Small intestine (tissue), 7 donors: Measurements from ENCODE around the gene SMCO1. TPM values are rescaled to one million over a fixed set of nuclear protein-coding genes. Genes with fewer than 3 reads are reported as not detected.
"Not testable (repeated sequence)": the region's sequence is repeated elsewhere in the genome, so short reads cannot be mapped to it uniquely, and the experiment has no call there.

Experiments
- DNase-seq, 2 donors: peaks; one replicate each; pipeline versions ENCODE4 v3.0.0 to v3.0.0-alpha.2; 2013
- FAIRE-seq: peaks from 2 replicates; lab custom pipeline; 2012; peaks lifted over from hg19 to GRCh38; lab: Jason Lieb, UNC
- H3K27ac ChIP-seq, 3 donors: one replicate each; pipeline ENCODE4 v1.5.1; 2013; ENCODE audit warnings: low read length in 2 of 3, mild to moderate bottlenecking in 2 of 3, control low read depth in 1 of 3, inconsistent platforms in 1 of 3, low read depth in 1 of 3, moderate library complexity in 1 of 3
- H3K27me3 ChIP-seq, 3 donors: one replicate each; pipeline ENCODE4 v1.6.1; 2013; ENCODE audit warnings: low read length in 3 of 3, inconsistent platforms in 1 of 3; ENCODE audit not compliant: control insufficient read depth in 3 of 3, insufficient read depth in 3 of 3
- H3K36me3 ChIP-seq, 3 donors: one replicate each; pipeline ENCODE4 v1.6.1; 2013; ENCODE audit warnings: low read length in 3 of 3, inconsistent platforms in 1 of 3, low read depth in 1 of 3, mild to moderate bottlenecking in 1 of 3, moderate library complexity in 1 of 3; ENCODE audit not compliant: control insufficient read depth in 3 of 3, insufficient read depth in 2 of 3
- H3K4me1 ChIP-seq, 3 donors: one replicate each; pipeline ENCODE4 v1.6.1; 2013; ENCODE audit warnings: low read length in 2 of 3, inconsistent platforms in 1 of 3, low read depth in 1 of 3, mild to moderate bottlenecking in 1 of 3, moderate library complexity in 1 of 3; ENCODE audit not compliant: control insufficient read depth in 3 of 3, insufficient read depth in 2 of 3
- H3K4me3 ChIP-seq, 3 donors: one replicate each; pipeline ENCODE4 v1.5.1; 2013; ENCODE audit warnings: low read length in 3 of 3, control low read depth in 1 of 3, inconsistent platforms in 1 of 3, low read depth in 1 of 3, mild to moderate bottlenecking in 1 of 3, moderate library complexity in 1 of 3
- H3K9me3 ChIP-seq, 2 donors: one replicate each; pipeline ENCODE4 v1.6.1; 2013; ENCODE audit warnings: low read depth in 1 of 2, low read length in 1 of 2; ENCODE audit not compliant: control insufficient read depth in 2 of 2, insufficient read depth in 1 of 2
- WGBS, 3 donors: extraction: QIAGEN DNeasy Blood & Tissue Kit; methylation state at CpG; one replicate each; pipeline ENCODE4 v1.1.7; 2013; 5-methylcytosine and 5-hydroxymethylcytosine counted together
- polyA plus RNA-seq, 4 donors: library from polyadenylated mRNA; stranded (reverse) in 3 of 4; unstranded in 1 of 4; fragments of 200-250 nt in 3 of 4; fragments of 120-200 nt in 1 of 4; gene quantifications; one replicate each; pipeline versions ENCODE4 v1.2.1 to v1.2.3, GENCODE V29; 2013
- donor health status: healthy with polysubstance abuse.
- donor health status: control.
- donor health status: control.
- donor health status: Bipolar disorder and iron deficiency.
- donor health status: healthy.

The SMCO1 gene
- polyA plus RNA-seq, 4 donors = not detected

- FAIRE-seq (peak; percentile 67), DNase-seq (no peak)
- peaks cover 0 to 17% of the 10 kb centered on the region in 2 donors for H3K9me3 ChIP-seq
- H3K27me3 ChIP-seq = no peaks in the 10 kb centered on the region
- no peak overlapping the region for H3K27ac ChIP-seq
- no peak overlapping the region for H3K4me3 ChIP-seq
- whole genome bisulfite sequencing, 3 donors = 96 to 98% (median 97%) methylated on average over 5 of the region's 5 CpGs
- H3K4me1 ChIP-seq = no peaks in the 10 kb centered on the region
- peaks cover 0 to 2% (median 0%) of the 10 kb centered on the region in 3 donors for H3K36me3 ChIP-seq
Observed at GRCh38 chr3:196552253-196552652, 37.1 kb upstream of the SMCO1 start.

- H3K9me3 ChIP-seq = peaks cover 0 to 17% of the 10 kb centered on the region in 2 donors
- not testable (repeated sequence) for H3K27ac ChIP-seq, FAIRE-seq, H3K27me3 ChIP-seq, DNase-seq, H3K4me3 ChIP-seq, H3K36me3 ChIP-seq, H3K4me1 ChIP-seq
- WGBS, 3 donors = 81 to 88% (median 84%) methylated on average over 3 of the region's 3 CpGs
Observed at GRCh38 chr3:196550172-196550571, 35.0 kb upstream of the SMCO1 start.

GRCh38 chr3:196549312-196549711 is 34.2 kb upstream of the SMCO1 start:
- DNase-seq, H3K4me1 ChIP-seq, H3K36me3 ChIP-seq, H3K4me3 ChIP-seq, H3K27me3 ChIP-seq, FAIRE-seq, H3K27ac ChIP-seq: not testable (repeated sequence)
- 85 to 100% (median 94%) methylated on average over 1 of the region's 1 CpG for WGBS, 3 donors
- peaks cover 0 to 17% of the 10 kb centered on the region in 2 donors for H3K9me3 ChIP-seq

- Histone ChIP-seq H3K36me3 (no peaks in the 10 kb centered on the region), H3K9me3 (peaks cover 0 to 17% of the 10 kb centered on the region in 2 donors), H3K27ac (no peak overlapping the region), H3K4me1 (no peaks in the 10 kb centered on the region), H3K4me3 (no peak overlapping the region), H3K27me3 (no peaks in the 10 kb centered on the region)
- 94 to 97% (median 94%) methylated on average over 2 of the region's 2 CpGs for WGBS, 3 donors
- FAIRE-seq (no peak), DNase-seq (no peak)
Observed at GRCh38 chr3:196547067-196547466, 31.9 kb upstream of the SMCO1 start.

GRCh38 chr3:196546537-196546936 is 31.4 kb upstream of the SMCO1 start:
- no peaks in the 10 kb centered on the region for H3K4me1 ChIP-seq
- FAIRE-seq (no peak), DNase-seq (no peak)
- no peak overlapping the region for H3K4me3 ChIP-seq
- no peaks in the 10 kb centered on the region for H3K36me3 ChIP-seq
- H3K9me3 ChIP-seq = peaks cover 0 to 17% of the 10 kb centered on the region in 2 donors
- H3K27me3 ChIP-seq = no peaks in the 10 kb centered on the region
- no peak overlapping the region for H3K27ac ChIP-seq
- 48 to 69% (median 49%) methylated on average over 5 of the region's 5 CpGs for WGBS, 3 donors

GRCh38 chr3:196544491-196544992 is 29.4 kb upstream of the SMCO1 start:
- no peak for DNase-seq
- no peak for FAIRE-seq
- Histone ChIP-seq H3K9me3 (peaks cover 0 to 6% of the 10 kb centered on the region in 2 donors), H3K4me3 (no peak overlapping the region), H3K4me1 (no peaks in the 10 kb centered on the region), H3K27me3 (no peaks in the 10 kb centered on the region), H3K27ac (no peak overlapping the region), H3K36me3 (no peaks in the 10 kb centered on the region)
- WGBS, 3 donors = 94 to 97% (median 94%) methylated on average over 2 of the region's 2 CpGs

GRCh38 chr3:196541684-196542445 is 26.7 kb upstream of the SMCO1 start:
- no peak for DNase-seq
- Histone ChIP-seq H3K9me3 (no peaks in the 10 kb centered on the region), H3K27ac (no peak overlapping the region), H3K27me3 (no peaks in the 10 kb centered on the region), H3K4me1 (no peaks in the 10 kb centered on the region), H3K4me3 (no peak overlapping the region), H3K36me3 (no peaks in the 10 kb centered on the region)
- WGBS, 3 donors = 90 to 96% (median 90%) methylated on average over 6 of the region's 6 CpGs
- FAIRE-seq = no peak

GRCh38 chr3:196537319-196537984 is 22.3 kb upstream of the SMCO1 start:
- DNase-seq = peak; percentile 8 to 35
- WGBS, 3 donors = 44 to 49% (median 44%) methylated on average over 18 of the region's 18 CpGs
- FAIRE-seq = no peak

More at GRCh38 chr3:196537319-196537984, 22.3 kb upstream of the SMCO1 start:
- Histone ChIP-seq H3K27ac (no peak overlapping the region), H3K4me1 (no peaks in the 10 kb centered on the region), H3K4me3 (no peak overlapping the region), H3K27me3 (peaks cover 0 to 7% (median 0%) of the 10 kb centered on the region in 3 donors), H3K9me3 (peaks cover 0 to 6% of the 10 kb centered on the region in 2 donors), H3K36me3 (no peaks in the 10 kb centered on the region)
